Measurements from ENCODE around the gene DUS1L.

DUS1L gene

DNA sequence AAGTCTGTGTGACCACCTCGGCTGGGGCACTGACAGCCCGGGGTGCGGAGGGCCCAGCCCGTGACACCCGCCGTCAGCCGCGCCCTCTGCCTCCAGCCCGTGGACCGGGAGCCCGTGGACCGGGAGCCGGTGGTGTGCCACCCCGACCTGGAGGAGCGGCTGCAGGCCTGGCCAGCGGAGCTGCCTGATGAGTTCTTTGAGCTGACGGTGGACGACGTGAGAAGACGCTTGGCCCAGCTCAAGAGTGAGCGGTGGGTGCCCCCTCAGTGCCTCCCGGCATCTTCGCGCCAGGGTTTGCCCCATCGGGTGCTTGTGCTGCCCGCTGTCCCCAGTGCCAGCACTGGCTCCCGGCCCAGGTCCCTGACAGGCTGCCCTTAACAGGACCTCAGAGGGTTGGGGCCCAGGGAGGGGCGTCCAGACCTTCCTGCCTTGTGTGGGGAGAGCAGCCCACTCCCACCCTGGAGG, 56.6 kb downstream of the DUS1L start:
- ATAC-seq: no peak
- TF ChIP-seq, protein P1, sequence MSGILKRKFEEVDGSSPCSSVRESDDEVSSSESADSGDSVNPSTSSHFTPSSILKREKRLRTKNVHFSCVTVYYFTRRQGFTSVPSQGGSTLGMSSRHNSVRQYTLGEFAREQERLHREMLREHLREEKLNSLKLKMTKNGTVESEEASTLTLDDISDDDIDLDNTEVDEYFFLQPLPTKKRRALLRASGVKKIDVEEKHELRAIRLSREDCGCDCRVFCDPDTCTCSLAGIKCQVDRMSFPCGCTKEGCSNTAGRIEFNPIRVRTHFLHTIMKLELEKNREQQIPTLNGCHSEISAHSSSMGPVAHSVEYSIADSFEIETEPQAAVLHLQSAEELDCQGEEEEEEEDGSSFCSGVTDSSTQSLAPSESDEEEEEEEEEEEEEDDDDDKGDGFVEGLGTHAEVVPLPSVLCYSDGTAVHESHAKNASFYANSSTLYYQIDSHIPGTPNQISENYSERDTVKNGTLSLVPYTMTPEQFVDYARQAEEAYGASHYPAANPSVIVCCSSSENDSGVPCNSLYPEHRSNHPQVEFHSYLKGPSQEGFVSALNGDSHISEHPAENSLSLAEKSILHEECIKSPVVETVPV (CRISPR knock-in tag; IDR thresholded peaks at IDR 0.05): no peak
- no peak for TF ChIP-seq ZNF8 (CRISPR knock-in tag; IDR thresholded peaks at IDR 0.05)
- no peak for TF ChIP-seq ARNTL (CRISPR knock-in tag; IDR thresholded peaks at IDR 0.05; ENCODE audit: borderline replicate concordance, low read depth)
- no peak for TF ChIP-seq RARB (CRISPR knock-in tag; IDR thresholded peaks at IDR 0.05)
- no peak for TF ChIP-seq ISL1 (CRISPR knock-in tag; IDR thresholded peaks at IDR 0.05)
- no peak for TF ChIP-seq ESRRG (CRISPR knock-in tag; IDR thresholded peaks at IDR 0.05)

- no peak for ATAC-seq
- no peak for TF ChIP-seq ISL1 (CRISPR knock-in tag; IDR thresholded peaks at IDR 0.05)
- no peak for TF ChIP-seq TOX (CRISPR knock-in tag; IDR thresholded peaks at IDR 0.05; ENCODE audit: borderline replicate concordance)
- no peak for TF ChIP-seq ZFP30 (CRISPR knock-in tag; IDR thresholded peaks at IDR 0.05)
- no peak for TF ChIP-seq ZNF70 (CRISPR knock-in tag; IDR thresholded peaks at IDR 0.05)
- no peak for TF ChIP-seq OSR1 (CRISPR knock-in tag; IDR thresholded peaks at IDR 0.05)
- TF ChIP-seq PPARA (CRISPR knock-in tag; IDR thresholded peaks at IDR 0.05; ENCODE audit: borderline replicate concordance): no peak
- no peak for TF ChIP-seq GLIS3 (CRISPR knock-in tag; IDR thresholded peaks at IDR 0.05)
Measured at GRCh38 chr17:82008258-82008940, 57.2 kb downstream of the DUS1L start.
